ENCODE data around the gene WDR47.
"Not testable (repeated sequence)": the region's sequence is repeated elsewhere in the genome, so short reads cannot be mapped to it uniquely, and the experiment has no call there.

WDR47 gene

GRCh38 chr1:108947871-108948525, 93.9 kb downstream of the WDR47 start:
- Histone ChIP-seq H3K27ac (ENCODE audit: low read depth, low read length) (no peak overlapping the region), H3K4me2 (ENCODE audit: low read length) (no peak overlapping the region), H3K79me1 (ENCODE audit: low read length) (no peaks in the 10 kb centered on the region), H2BK120ac (ENCODE audit: insufficient read depth, low read length, poor library complexity) (no peak overlapping the region), H4K8ac (ENCODE audit: low read depth, low read length) (no peak overlapping the region), H2BK12ac (ENCODE audit: low read length) (no peak overlapping the region), H3K14ac (ENCODE audit: low read length) (no peak overlapping the region), H3K4me3 (ENCODE audit: low read depth, low read length) (no peak overlapping the region), H4K91ac (ENCODE audit: low read depth, low read length) (no peak overlapping the region), H2BK5ac (ENCODE audit: low read depth, low read length, poor library complexity) (no peak overlapping the region), H2AFZ (ENCODE audit: insufficient read depth, low read length, poor library complexity) (no peak overlapping the region), H3K9me3 (ENCODE audit: insufficient read depth, low read depth, low read length) (no peaks in the 10 kb centered on the region), H3K79me2 (ENCODE audit: control insufficient read depth, insufficient read depth, low read length, poor library complexity) (no peaks in the 10 kb centered on the region), H3K9ac (ENCODE audit: low read length) (no peak overlapping the region), H3K36me3 (ENCODE audit: control insufficient read depth in 1 of 2, insufficient read depth in 2 of 2, low read length in 2 of 2) (peaks cover 3 to 8% of the 10 kb centered on the region in 2 experiments), H3K4me1 (ENCODE audit: control insufficient read depth in 1 of 2, insufficient read depth in 2 of 2, low read length in 2 of 2) (no peaks in the 10 kb centered on the region), H3K27me3 (ENCODE audit: insufficient read depth, low read length) (no peaks in the 10 kb centered on the region), H2AK5ac (ENCODE audit: low read length) (no peak overlapping the region), H4K12ac (ENCODE audit: low read depth, low read length) (no peak overlapping the region), H3K18ac (ENCODE audit: low read length) (no peak overlapping the region), H3K23ac (ENCODE audit: low read length) (no peak overlapping the region), H3K4ac (ENCODE audit: low read depth, low read length) (no peak overlapping the region)
- no peak for DNase-seq
- no CpG with 5 or more reads among the region's 6 CpGs for WGBS (ENCODE audit: extremely low coverage, insufficient coverage, insufficient read length)

DNA sequence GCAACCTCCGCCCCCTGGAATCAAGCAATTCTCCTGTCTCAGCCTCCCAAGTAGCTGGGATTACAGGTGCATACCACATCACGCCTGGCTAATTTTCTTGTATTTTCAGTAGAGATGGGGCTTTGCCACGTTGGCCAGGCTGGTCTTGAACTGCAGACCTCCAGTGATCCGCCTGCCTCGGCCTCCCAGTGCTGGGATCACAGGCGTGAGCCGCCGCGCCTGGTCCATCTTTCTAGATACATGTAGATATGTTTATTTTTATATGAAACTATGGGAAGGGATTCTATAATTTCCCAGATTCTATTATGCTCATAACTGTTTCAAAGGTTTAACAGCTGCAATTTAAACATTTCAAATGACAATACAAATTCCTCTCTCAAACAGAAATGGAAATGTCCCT, 105.7 kb downstream of the WDR47 start:
- Histone ChIP-seq H3K4me1 (ENCODE audit: control insufficient read depth in 1 of 2, insufficient read depth in 2 of 2, low read length in 2 of 2) (no peaks in the 10 kb centered on the region), H3K4ac (ENCODE audit: low read depth, low read length) (no peak overlapping the region), H3K79me1 (ENCODE audit: low read length) (no peaks in the 10 kb centered on the region), H3K27ac (ENCODE audit: low read depth, low read length) (no peak overlapping the region), H3K4me3 (ENCODE audit: low read depth, low read length) (no peak overlapping the region), H3K27me3 (ENCODE audit: insufficient read depth, low read length) (no peaks in the 10 kb centered on the region), H4K12ac (ENCODE audit: low read depth, low read length) (no peak overlapping the region), H4K8ac (ENCODE audit: low read depth, low read length) (no peak overlapping the region), H4K91ac (ENCODE audit: low read depth, low read length) (no peak overlapping the region), H2BK120ac (ENCODE audit: insufficient read depth, low read length, poor library complexity) (no peak overlapping the region), H2AFZ (ENCODE audit: insufficient read depth, low read length, poor library complexity) (no peak overlapping the region), H2AK5ac (ENCODE audit: low read length) (no peak overlapping the region), H3K14ac (ENCODE audit: low read length) (no peak overlapping the region), H2BK5ac (ENCODE audit: low read depth, low read length, poor library complexity) (no peak overlapping the region), H3K23ac (ENCODE audit: low read length) (no peak overlapping the region), H3K79me2 (ENCODE audit: control insufficient read depth, insufficient read depth, low read length, poor library complexity) (no peaks in the 10 kb centered on the region), H2BK12ac (ENCODE audit: low read length) (no peak overlapping the region), H3K18ac (ENCODE audit: low read length) (no peak overlapping the region), H3K9ac (ENCODE audit: low read length) (no peak overlapping the region), H3K36me3 (ENCODE audit: control insufficient read depth in 1 of 2, insufficient read depth in 2 of 2, low read length in 2 of 2) (peaks cover 20 to 29% of the 10 kb centered on the region in 2 experiments), H3K9me3 (ENCODE audit: insufficient read depth, low read depth, low read length) (no peaks in the 10 kb centered on the region), H3K4me2 (ENCODE audit: low read length) (no peak overlapping the region)
- DNase-seq, result no peak
- WGBS (ENCODE audit: extremely low coverage, insufficient coverage, insufficient read length), result no CpG with 5 or more reads among the region's 9 CpGs

- peaks cover 24 to 33% of the 10 kb centered on the region in 2 experiments for H3K36me3 ChIP-seq (ENCODE audit: control insufficient read depth in 1 of 2, insufficient read depth in 2 of 2, low read length in 2 of 2)
- H2AK5ac ChIP-seq (ENCODE audit: low read length), result no peak overlapping the region
- no peak overlapping the region for H2BK12ac ChIP-seq (ENCODE audit: low read length)
- no peak overlapping the region for H3K4me2 ChIP-seq (ENCODE audit: low read length)
- no peak overlapping the region for H3K27ac ChIP-seq (ENCODE audit: low read depth, low read length)
- H3K18ac ChIP-seq (ENCODE audit: low read length), result no peak overlapping the region
- no peaks in the 10 kb centered on the region for H3K4me1 ChIP-seq (ENCODE audit: control insufficient read depth in 1 of 2, insufficient read depth in 2 of 2, low read length in 2 of 2)
- no peak overlapping the region for H2BK5ac ChIP-seq (ENCODE audit: low read depth, low read length, poor library complexity)
- no peaks in the 10 kb centered on the region for H3K27me3 ChIP-seq (ENCODE audit: insufficient read depth, low read length)
- H3K4me3 ChIP-seq (ENCODE audit: low read depth, low read length), result no peak overlapping the region
- no peak overlapping the region for H4K8ac ChIP-seq (ENCODE audit: low read depth, low read length)
- no peak overlapping the region for H2BK120ac ChIP-seq (ENCODE audit: insufficient read depth, low read length, poor library complexity)
- H3K4ac ChIP-seq (ENCODE audit: low read depth, low read length), result no peak overlapping the region
- no peaks in the 10 kb centered on the region for H3K9me3 ChIP-seq (ENCODE audit: insufficient read depth, low read depth, low read length)
- no peak overlapping the region for H4K91ac ChIP-seq (ENCODE audit: low read depth, low read length)
- no peak overlapping the region for H3K14ac ChIP-seq (ENCODE audit: low read length)
- H3K9ac ChIP-seq (ENCODE audit: low read length), result no peak overlapping the region
- no peaks in the 10 kb centered on the region for H3K79me1 ChIP-seq (ENCODE audit: low read length)
- H4K12ac ChIP-seq (ENCODE audit: low read depth, low read length), result no peak overlapping the region
- WGBS (ENCODE audit: extremely low coverage, insufficient coverage, insufficient read length), result no CpG with 5 or more reads among the region's 5 CpGs
- H3K79me2 ChIP-seq (ENCODE audit: control insufficient read depth, insufficient read depth, low read length, poor library complexity), result no peaks in the 10 kb centered on the region
- H2AFZ ChIP-seq (ENCODE audit: insufficient read depth, low read length, poor library complexity), result no peak overlapping the region
- no peak overlapping the region for H3K23ac ChIP-seq (ENCODE audit: low read length)
- no peak for DNase-seq
Observed at GRCh38 chr1:108933944-108934343, 108.0 kb downstream of the WDR47 start.

- WGBS (ENCODE audit: extremely low coverage, insufficient coverage, insufficient read length), result no CpG with 5 or more reads among the region's 1 CpG
- H4K12ac ChIP-seq (ENCODE audit: low read depth, low read length); H3K23ac ChIP-seq (ENCODE audit: low read length); H3K4me1 ChIP-seq (ENCODE audit: control insufficient read depth in 1 of 2, insufficient read depth in 2 of 2, low read length in 2 of 2); H2BK12ac ChIP-seq (ENCODE audit: low read length); H2BK120ac ChIP-seq (ENCODE audit: insufficient read depth, low read length, poor library complexity); H3K18ac ChIP-seq (ENCODE audit: low read length); H3K79me2 ChIP-seq (ENCODE audit: control insufficient read depth, insufficient read depth, low read length, poor library complexity); H3K79me1 ChIP-seq (ENCODE audit: low read length); H3K9ac ChIP-seq (ENCODE audit: low read length); H2BK5ac ChIP-seq (ENCODE audit: low read depth, low read length, poor library complexity); H4K8ac ChIP-seq (ENCODE audit: low read depth, low read length); H2AFZ ChIP-seq (ENCODE audit: insufficient read depth, low read length, poor library complexity); H4K91ac ChIP-seq (ENCODE audit: low read depth, low read length); DNase-seq; H3K9me3 ChIP-seq (ENCODE audit: insufficient read depth, low read depth, low read length); H3K14ac ChIP-seq (ENCODE audit: low read length); H3K4me2 ChIP-seq (ENCODE audit: low read length); H2AK5ac ChIP-seq (ENCODE audit: low read length); H3K4me3 ChIP-seq (ENCODE audit: low read depth, low read length); H3K27ac ChIP-seq (ENCODE audit: low read depth, low read length); H3K4ac ChIP-seq (ENCODE audit: low read depth, low read length); H3K27me3 ChIP-seq (ENCODE audit: insufficient read depth, low read length): not testable (repeated sequence)
- peaks cover 12 to 20% of the 10 kb centered on the region in 2 experiments for H3K36me3 ChIP-seq (ENCODE audit: control insufficient read depth in 1 of 2, insufficient read depth in 2 of 2, low read length in 2 of 2)
Observed at GRCh38 chr1:108927565-108927964, 114.3 kb downstream of the WDR47 start.
